Coronary artery (tissue), 2 donors: ENCODE data around the gene CACNA1I.

ENCODE experiments used
- DNase-seq: peaks from one replicate; pipeline ENCODE4 v3.0.0-alpha.2; 2017; ENCODE audit warnings: low spot score
- H3K27ac ChIP-seq, 2 donors: fragments of 200-600 bp; sonication (generic); one replicate each; pipeline ENCODE4 v1.5.1; 2016 to 2019
- H3K4me3 ChIP-seq: fragments of 200-600 bp; sonication (generic); 2 replicates; pipeline ENCODE4 v1.5.1; 2016; ENCODE audit warnings: mild to moderate bottlenecking, moderate library complexity
- TF ChIP-seq, protein P1 (sequence below): fragments of 200-600 bp; sonication (generic); IDR thresholded peaks from one replicate; pipeline ENCODE4 v1.5.1; 2019; ENCODE audit warnings: antibody characterized with exemption

Gene CACNA1I

DNA sequence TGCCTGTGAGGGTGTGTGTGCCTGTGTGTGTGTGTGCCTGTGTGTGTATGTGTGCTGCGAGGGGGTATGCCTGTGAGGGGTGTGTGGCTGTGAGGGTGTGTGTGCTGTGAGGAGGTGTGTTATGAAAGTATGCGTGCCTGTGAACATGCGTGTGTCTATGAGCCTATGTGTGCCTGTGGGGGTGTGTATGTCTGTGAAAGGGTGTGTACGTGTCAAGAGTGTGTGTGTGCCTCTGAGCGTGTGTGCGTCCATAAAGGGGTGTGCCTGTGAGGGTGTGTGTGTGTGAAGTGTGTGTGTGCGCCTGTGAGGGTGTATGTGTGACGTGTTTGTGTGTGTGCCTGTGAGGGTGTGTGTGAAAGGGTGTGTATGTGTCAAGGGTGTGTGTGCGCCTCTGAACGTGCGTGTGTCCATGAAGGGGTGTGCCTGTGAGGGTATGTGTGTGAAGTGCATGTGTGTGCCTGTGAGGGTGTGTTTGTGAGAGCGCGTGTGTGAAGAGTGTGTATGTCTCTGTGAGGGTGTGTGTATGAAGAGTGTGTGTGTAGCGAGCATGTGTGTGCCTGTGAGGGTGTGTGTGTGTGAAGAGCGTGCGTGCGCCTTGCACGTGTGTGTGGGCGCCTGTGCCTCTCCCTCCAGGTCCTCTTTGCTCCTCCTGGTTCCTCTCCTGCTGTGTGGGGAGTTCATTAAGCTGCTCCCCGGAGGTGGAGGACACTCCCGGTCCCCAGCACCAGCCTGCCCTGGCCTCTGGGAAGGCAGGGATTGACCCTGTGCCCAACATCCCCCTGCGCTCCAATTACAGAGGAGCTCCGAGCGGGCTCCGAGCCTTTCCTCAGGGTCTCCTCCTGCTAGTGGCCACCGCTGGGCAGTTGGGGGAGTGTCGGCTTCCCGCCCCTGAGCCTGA is 53.3 kb downstream of the CACNA1I start:
- H3K27ac ChIP-seq, result no peak overlapping the region
- no peak for DNase-seq
- TF ChIP-seq, protein P1, sequence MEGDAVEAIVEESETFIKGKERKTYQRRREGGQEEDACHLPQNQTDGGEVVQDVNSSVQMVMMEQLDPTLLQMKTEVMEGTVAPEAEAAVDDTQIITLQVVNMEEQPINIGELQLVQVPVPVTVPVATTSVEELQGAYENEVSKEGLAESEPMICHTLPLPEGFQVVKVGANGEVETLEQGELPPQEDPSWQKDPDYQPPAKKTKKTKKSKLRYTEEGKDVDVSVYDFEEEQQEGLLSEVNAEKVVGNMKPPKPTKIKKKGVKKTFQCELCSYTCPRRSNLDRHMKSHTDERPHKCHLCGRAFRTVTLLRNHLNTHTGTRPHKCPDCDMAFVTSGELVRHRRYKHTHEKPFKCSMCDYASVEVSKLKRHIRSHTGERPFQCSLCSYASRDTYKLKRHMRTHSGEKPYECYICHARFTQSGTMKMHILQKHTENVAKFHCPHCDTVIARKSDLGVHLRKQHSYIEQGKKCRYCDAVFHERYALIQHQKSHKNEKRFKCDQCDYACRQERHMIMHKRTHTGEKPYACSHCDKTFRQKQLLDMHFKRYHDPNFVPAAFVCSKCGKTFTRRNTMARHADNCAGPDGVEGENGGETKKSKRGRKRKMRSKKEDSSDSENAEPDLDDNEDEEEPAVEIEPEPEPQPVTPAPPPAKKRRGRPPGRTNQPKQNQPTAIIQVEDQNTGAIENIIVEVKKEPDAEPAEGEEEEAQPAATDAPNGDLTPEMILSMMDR, result no peak
- no peak overlapping the region for H3K4me3 ChIP-seq

DNA sequence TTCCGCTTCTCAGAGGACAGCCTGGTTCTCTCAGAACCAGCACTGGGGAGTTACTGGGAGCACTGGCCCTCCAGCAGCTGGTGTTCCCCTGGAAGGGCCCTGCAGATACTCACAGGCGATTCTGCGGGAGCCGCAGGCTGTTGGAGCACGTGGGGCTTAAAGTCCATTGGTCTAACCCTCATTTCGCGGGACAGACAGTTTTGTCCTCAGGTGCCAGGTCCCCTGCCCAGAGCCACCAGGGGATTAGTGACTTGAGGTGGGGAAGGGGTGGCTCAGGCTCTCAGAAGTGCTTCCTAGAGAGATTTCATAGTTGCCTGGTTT is 53.9 kb downstream of the CACNA1I start:
- DNase-seq, result no peak
- TF ChIP-seq, protein P1, result no peak
- Histone ChIP-seq H3K4me3 (no peak overlapping the region), H3K27ac (no peak overlapping the region)

DNA sequence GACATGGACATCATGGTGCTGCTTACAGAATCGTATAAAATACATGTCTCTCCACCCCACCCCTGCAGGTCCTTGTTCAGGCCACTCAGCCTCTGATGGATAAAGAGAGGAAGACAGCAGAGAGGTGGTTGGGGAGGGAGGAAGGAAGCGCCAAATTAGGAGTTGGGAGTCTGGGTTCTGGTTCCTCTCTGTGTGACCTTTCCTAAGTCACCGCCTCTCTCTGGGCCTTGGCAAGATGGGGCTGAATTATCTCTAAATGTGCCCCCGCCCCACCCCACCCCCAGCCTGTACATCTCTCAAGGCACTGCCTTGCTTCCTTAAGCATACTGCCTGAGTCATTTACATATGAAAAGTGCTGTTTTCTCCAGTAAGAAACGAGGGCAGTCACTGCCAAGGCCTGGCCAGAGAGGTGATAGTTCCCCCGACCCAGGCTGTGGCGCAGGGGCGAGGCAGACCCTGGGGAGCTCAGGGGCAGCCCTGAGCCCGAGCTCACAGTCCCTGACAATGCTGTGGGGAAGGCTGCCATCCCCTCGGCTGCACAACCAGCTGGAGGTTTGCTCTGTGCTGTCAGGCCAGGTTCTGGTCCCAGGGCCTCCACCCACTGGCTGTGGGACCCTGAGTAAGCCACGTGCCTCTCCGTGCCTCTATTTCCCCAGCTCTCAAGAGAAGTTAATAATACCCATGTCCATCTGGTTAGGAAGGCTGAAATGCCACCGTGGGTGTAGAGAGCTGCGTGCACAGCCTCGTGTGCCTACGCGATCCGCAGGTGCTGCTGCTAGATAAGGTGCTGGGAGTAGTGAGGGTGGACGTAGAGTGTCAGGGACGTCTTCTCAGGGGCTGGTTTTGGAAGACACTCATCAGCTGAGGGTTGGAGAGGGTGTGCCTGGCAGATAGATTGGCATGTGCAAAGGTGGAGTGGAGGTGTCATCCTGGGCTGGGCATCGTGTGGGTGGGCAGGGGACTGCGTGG is 55.3 kb downstream of the CACNA1I start:
- no peak overlapping the region for H3K27ac ChIP-seq
- DNase-seq, result no peak
- H3K4me3 ChIP-seq, result no peak overlapping the region
- TF ChIP-seq, protein P1, result no peak

DNA sequence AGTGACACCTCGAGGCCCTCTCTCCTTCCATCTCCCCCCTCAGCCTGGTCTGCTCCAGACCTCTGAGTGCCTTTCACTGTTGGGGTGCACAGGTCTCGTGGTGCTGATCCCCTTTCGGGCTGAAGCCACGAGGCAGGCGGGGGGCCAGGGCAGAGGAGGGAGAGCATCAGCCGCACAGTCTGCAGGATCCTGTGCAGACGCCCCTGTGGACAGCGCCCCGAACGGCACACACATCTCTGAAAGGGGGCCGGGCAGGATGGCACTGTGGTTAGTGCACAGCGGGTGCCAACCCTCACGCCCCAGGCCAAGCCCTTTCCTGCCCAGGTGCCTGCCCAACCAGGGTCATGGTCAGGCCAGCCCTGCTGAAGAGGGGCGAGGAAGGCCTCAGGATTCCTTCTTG is 56.7 kb downstream of the CACNA1I start:
- DNase-seq, result no peak
- Histone ChIP-seq H3K27ac (no peak overlapping the region), H3K4me3 (no peak overlapping the region)
- TF ChIP-seq, protein P1, result no peak

DNA sequence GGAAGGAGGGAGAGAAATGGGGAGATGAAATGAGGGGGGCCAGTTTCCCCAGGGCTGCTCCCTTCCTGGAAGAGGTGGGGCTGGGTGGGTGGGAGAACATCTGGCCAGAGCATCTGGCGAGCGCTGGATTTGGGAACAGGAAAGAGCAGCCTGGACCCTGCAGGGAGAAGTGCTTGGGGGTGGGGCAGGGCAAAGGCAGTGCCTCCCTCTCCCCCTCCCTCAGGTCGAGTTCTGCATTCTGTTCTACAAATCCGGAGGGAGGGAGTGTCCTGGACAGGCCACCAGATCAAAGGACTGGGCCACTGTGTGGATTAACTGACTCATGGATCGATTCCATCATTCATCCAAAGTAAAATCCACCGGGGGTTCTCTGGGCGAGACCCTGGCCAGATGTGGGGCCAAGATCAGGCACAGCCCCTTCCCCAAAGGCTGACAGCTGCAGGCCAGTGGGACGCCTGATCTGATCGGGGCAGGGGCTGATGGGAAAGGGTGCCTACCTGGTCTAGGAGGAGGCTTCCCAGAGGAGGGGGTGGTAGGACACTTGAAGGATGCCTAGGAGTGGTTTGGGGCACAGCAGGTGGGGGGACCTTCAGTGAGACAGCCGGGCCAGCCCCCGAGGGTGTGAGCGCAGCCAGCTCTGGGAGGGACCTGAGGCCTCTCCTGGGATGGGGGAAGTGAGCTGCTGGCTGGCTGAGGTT is 57.5 kb downstream of the CACNA1I start:
- H3K27ac ChIP-seq, result no peak overlapping the region
- no peak for DNase-seq
- TF ChIP-seq, protein P1, result no peak
- no peak overlapping the region for H3K4me3 ChIP-seq

DNA sequence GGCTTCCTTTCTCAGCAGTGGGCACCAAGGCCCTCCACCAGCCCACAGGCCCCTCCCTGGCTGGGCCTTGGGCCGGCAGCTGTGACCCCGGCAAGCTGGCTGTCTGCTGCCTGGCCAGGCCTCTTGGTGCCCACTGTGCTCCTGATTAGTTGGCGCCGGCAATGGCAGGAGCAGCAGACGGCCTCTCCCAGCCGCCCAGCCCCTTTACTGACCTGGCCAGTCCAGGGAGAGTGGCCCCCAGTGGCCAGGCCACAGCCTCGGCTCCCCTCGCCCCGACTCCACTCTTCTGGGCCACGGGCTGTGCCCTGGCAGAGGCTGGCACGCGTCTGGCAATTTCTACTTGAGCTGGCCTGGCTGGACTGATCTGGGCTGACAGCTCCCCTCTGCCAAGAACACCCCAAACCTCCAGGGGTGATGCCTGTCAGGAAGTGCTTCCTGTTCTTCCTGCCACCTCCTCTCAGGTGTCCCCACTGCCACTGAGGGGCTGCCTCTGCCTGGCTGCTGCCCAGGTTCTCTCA is 58.1 kb downstream of the CACNA1I start:
- no peak for DNase-seq
- Histone ChIP-seq H3K27ac (no peak overlapping the region), H3K4me3 (no peak overlapping the region)
- TF ChIP-seq, protein P1, result no peak
